GM23248 (cell line): ENCODE results near the gene COL6A1. TPM values are rescaled to one million over a fixed set of nuclear protein-coding genes. Genes with fewer than 3 reads are reported as not detected.

Experiments used
- DNase-seq: peaks from one replicate; pipeline ENCODE4 v3.0.0-alpha.2; 2015
- H2AFZ ChIP-seq: fragments of 200-600 bp; sonication (generic); 2 replicates; pipeline ENCODE4 v1.6.1; 2016; ENCODE audit warnings: antibody characterized with exemption
- H3F3A ChIP-seq: fragments of 200-600 bp; sonication (generic); 2 replicates; pipeline ENCODE4 v1.6.1; 2016; ENCODE audit warnings: mild to moderate bottlenecking, antibody characterized with exemption, mixed run types; ENCODE audit not compliant: insufficient read depth
- H3K27ac ChIP-seq: fragments of 200-600 bp; sonication (generic); 2 replicates; pipeline ENCODE4 v1.5.1; 2016; ENCODE audit warnings: mild to moderate bottlenecking
- H3K27me3 ChIP-seq: fragments of 200-600 bp; sonication (generic); replicated peaks from 2 replicates; pipeline ENCODE4 v1.6.1; 2016; ENCODE audit warnings: mild to moderate bottlenecking; ENCODE audit not compliant: insufficient read depth
- H3K36me3 ChIP-seq: fragments of 200-600 bp; sonication (generic); 2 replicates; pipeline ENCODE4 v1.6.1; 2016; ENCODE audit warnings: low read depth, mild to moderate bottlenecking
- H3K4me1 ChIP-seq: fragments of 200-600 bp; sonication (generic); 2 replicates; pipeline ENCODE4 v1.6.1; 2016; ENCODE audit warnings: mild to moderate bottlenecking; ENCODE audit not compliant: insufficient read depth
- H3K4me2 ChIP-seq: fragments of 200-600 bp; sonication (generic); one replicate; pipeline ENCODE4 v1.6.1; 2016; ENCODE audit warnings: mild to moderate bottlenecking; ENCODE audit not compliant: unreplicated experiment
- H3K4me3 ChIP-seq: fragments of 200-600 bp; sonication (generic); 2 replicates; pipeline ENCODE4 v1.5.1; 2016; ENCODE audit warnings: mild to moderate bottlenecking
- H3K79me2 ChIP-seq: fragments of 200-600 bp; sonication (generic); 2 replicates; pipeline ENCODE4 v1.6.1; 2016; ENCODE audit warnings: mild to moderate bottlenecking; ENCODE audit not compliant: insufficient read depth
- H3K9ac ChIP-seq: fragments of 200-600 bp; sonication (generic); 2 replicates; pipeline ENCODE4 v1.6.1; 2016; ENCODE audit warnings: mild to moderate bottlenecking
- H3K9me2 ChIP-seq: fragments of 200-600 bp; sonication (generic); 2 replicates; pipeline ENCODE4 v1.6.1; 2016; ENCODE audit warnings: mixed run types, mild to moderate bottlenecking, moderate library complexity; ENCODE audit not compliant: insufficient read depth
- H3K9me3 ChIP-seq: fragments of 200-600 bp; sonication (generic); one replicate; pipeline ENCODE4 v1.6.1; 2017; ENCODE audit warnings: low read depth
- H4K20me1 ChIP-seq: fragments of 200-600 bp; sonication (generic); 2 replicates; pipeline ENCODE4 v1.6.0; 2016; ENCODE audit not compliant: insufficient read depth
- EZH2 ChIP-seq: fragments of 200-600 bp; sonication (generic); IDR thresholded peaks from 2 replicates; pipeline ENCODE4 v1.6.1; 2018; ENCODE audit warnings: antibody characterized with exemption, mild to moderate bottlenecking; ENCODE audit not compliant: insufficient read depth, poor library complexity, severe bottlenecking
- EZH2phosphoT487 ChIP-seq: fragments of 200-600 bp; sonication (generic); IDR thresholded peaks from 2 replicates; pipeline ENCODE4 v1.6.1; 2018; ENCODE audit warnings: antibody characterized with exemption, moderate library complexity, mild to moderate bottlenecking, low read depth; ENCODE audit not compliant: insufficient read depth
- WGBS, 2 experiments: methylation state at CpG; one replicate each; pipeline ENCODE4 v1.1.6; 2015 to 2017; ENCODE audit warnings: low lambda C conversion rate in 2 of 2, low coverage in 1 of 2; ENCODE audit errors: missing lambda C conversion rate in 2 of 2; 5-methylcytosine and 5-hydroxymethylcytosine counted together
- in situ Hi-C: fragments of 300-500 bp; cut with MboI; formaldehyde crosslinking; loops from 2 replicates; pipeline ENCODE4 v1.15.0; 2020
- polyA plus RNA-seq: library from polyadenylated mRNA; unstranded; fragments of >200 nt; fragmentation: Nextera tagmentation; extraction: Ambion mirVana; gene quantifications from 2 replicates; pipeline ENCODE4 v1.2.1, GENCODE V29; 2016
- total RNA-seq: library from RNA; depleted of rRNA; stranded (reverse); fragments of >200 nt; shearing (Covaris generic); gene quantifications from 2 replicates; pipeline ENCODE4 v1.2.3, GENCODE V29; 2014

COL6A1 gene
- total and polyA plus RNA-seq, 2 experiments from 2014 or later = 685 to 1,783 TPM

GRCh38 chr21:45979141-45979631 lies 2.4 kb upstream of the COL6A1 start:
- Histone ChIP-seq H3K9ac (peak overlapping the region; percentile 41), H3K27me3 (no peaks in the 10 kb centered on the region), H3K4me1 (peaks cover 27% of the 10 kb centered on the region), H3K79me2 (peaks cover 24% of the 10 kb centered on the region), H4K20me1 (no peaks in the 10 kb centered on the region), H3K4me2 (peak overlapping the region; percentile 14), H3K36me3 (no peaks in the 10 kb centered on the region), H3K27ac (peak overlapping the region; percentile 27), H3K4me3 (no peak overlapping the region), H2AFZ (peak overlapping the region; percentile 3; the same call in 1 of the 2 replicates), H3K9me2 (no peaks in the 10 kb centered on the region), H3K9me3 (no peaks in the 10 kb centered on the region), H3F3A (peaks cover 17% of the 10 kb centered on the region)
- 68 to 79% methylated on average over 12 to 20 of the region's 20 CpGs for WGBS, 2 experiments
- in situ Hi-C loops = no loop called here
- DNase-seq = peak; percentile 61
- TF ChIP-seq EZH2 = no peak
- no peak for TF ChIP-seq EZH2phosphoT487

- Histone ChIP-seq H2AFZ (no peak overlapping the region), H3K27ac (no peak overlapping the region), H3K9me3 (no peaks in the 10 kb centered on the region), H3K4me3 (no peak overlapping the region), H3K4me2 (no peak overlapping the region), H3K9ac (no peak overlapping the region), H3K4me1 (peaks cover 27% of the 10 kb centered on the region), H3K36me3 (peaks cover 4% of the 10 kb centered on the region; the same call in 1 of the 2 replicates), H3K27me3 (no peaks in the 10 kb centered on the region), H3F3A (peaks cover 17% of the 10 kb centered on the region), H3K79me2 (peaks cover 29% of the 10 kb centered on the region), H4K20me1 (no peaks in the 10 kb centered on the region), H3K9me2 (no peaks in the 10 kb centered on the region)
- in situ Hi-C loops = no loop called here
- WGBS, 2 experiments = 84 to 90% methylated on average over 7 of the region's 7 CpGs
- DNase-seq = no peak
- TF ChIP-seq EZH2phosphoT487 (no peak), EZH2 (no peak)
These were observed 1.9 kb upstream of the COL6A1 start for GRCh38 chr21:45979651-45980050.

GRCh38 chr21:45980271-45980670 lies 1.3 kb upstream of the COL6A1 start:
- Histone ChIP-seq H3K27me3 (no peaks in the 10 kb centered on the region), H3K79me2 (peaks cover 35% of the 10 kb centered on the region), H2AFZ (no peak overlapping the region), H3K27ac (peak overlapping the region; percentile 85), H3K9ac (peak overlapping the region; percentile 79; the same call in 1 of the 2 replicates), H3K4me2 (peak overlapping the region; percentile 69), H4K20me1 (no peaks in the 10 kb centered on the region), H3K36me3 (peaks cover 8% of the 10 kb centered on the region; the same call in 1 of the 2 replicates), H3F3A (peaks cover 23% of the 10 kb centered on the region), H3K9me3 (no peaks in the 10 kb centered on the region), H3K9me2 (no peaks in the 10 kb centered on the region), H3K4me1 (peaks cover 22% of the 10 kb centered on the region), H3K4me3 (no peak overlapping the region)
- 85 to 94% methylated on average over 2 of the region's 2 CpGs for WGBS, 2 experiments
- DNase-seq = no peak
- TF ChIP-seq EZH2phosphoT487 (no peak), EZH2 (no peak)
- in situ Hi-C loops = no loop called here

GRCh38 chr21:45980697-45981096 lies 873 bp upstream of the COL6A1 start:
- Histone ChIP-seq H3K9ac (peak overlapping the region; percentile 79), H3K4me2 (peak overlapping the region; percentile 69), H2AFZ (peak overlapping the region; percentile 41)

More at GRCh38 chr21:45980697-45981096, 873 bp upstream of the COL6A1 start:
- H3K4me3 ChIP-seq = peak overlapping the region; percentile 64
- peaks cover 40% of the 10 kb centered on the region for H3K79me2 ChIP-seq
- in situ Hi-C loops = no loop called here
- peaks cover 25% of the 10 kb centered on the region for H3F3A ChIP-seq
- peaks cover 13% of the 10 kb centered on the region; the same call in 1 of the 2 replicates for H3K36me3 ChIP-seq
- H3K9me2 ChIP-seq = no peaks in the 10 kb centered on the region
- no peak for DNase-seq
- TF ChIP-seq EZH2phosphoT487 (no peak), EZH2 (no peak)
- H4K20me1 ChIP-seq = no peaks in the 10 kb centered on the region
- peaks cover 21% of the 10 kb centered on the region for H3K4me1 ChIP-seq
- peak overlapping the region; percentile 85 for H3K27ac ChIP-seq
- no peaks in the 10 kb centered on the region for H3K9me3 ChIP-seq
- no peaks in the 10 kb centered on the region for H3K27me3 ChIP-seq
